ENCODE measurements around the gene CALN1.
A peak's percentile ranks its signal among the peaks of the same experiment; 100 is the strongest.
"Not testable (repeated sequence)": the region's sequence is repeated elsewhere in the genome, so short reads cannot be mapped to it uniquely, and the experiment has no call there.

CALN1 gene

DNA sequence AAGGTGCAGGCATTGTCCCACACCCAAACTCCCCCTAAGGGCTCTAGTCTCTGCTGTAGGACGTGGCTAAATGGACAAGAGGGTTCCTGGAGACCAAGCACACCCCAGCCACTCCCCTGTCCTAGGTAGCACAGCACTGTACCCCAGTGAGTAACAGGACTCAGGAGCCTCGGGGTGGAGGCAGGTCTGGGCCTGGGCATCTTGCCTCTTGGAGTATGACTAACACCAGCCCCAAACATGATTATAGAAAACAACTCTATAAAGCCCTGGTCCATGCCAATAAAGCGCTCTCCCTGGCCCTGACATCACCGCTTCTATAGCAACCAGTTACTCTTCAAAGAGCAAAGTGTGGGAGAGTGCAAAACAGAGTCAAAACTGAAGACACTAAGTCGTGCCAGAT, 195.0 kb downstream of the CALN1 start:
- no peak overlapping the region for H3K4me3 ChIP-seq (ENCODE audit: low read length)
- TF ChIP-seq, protein P1, sequence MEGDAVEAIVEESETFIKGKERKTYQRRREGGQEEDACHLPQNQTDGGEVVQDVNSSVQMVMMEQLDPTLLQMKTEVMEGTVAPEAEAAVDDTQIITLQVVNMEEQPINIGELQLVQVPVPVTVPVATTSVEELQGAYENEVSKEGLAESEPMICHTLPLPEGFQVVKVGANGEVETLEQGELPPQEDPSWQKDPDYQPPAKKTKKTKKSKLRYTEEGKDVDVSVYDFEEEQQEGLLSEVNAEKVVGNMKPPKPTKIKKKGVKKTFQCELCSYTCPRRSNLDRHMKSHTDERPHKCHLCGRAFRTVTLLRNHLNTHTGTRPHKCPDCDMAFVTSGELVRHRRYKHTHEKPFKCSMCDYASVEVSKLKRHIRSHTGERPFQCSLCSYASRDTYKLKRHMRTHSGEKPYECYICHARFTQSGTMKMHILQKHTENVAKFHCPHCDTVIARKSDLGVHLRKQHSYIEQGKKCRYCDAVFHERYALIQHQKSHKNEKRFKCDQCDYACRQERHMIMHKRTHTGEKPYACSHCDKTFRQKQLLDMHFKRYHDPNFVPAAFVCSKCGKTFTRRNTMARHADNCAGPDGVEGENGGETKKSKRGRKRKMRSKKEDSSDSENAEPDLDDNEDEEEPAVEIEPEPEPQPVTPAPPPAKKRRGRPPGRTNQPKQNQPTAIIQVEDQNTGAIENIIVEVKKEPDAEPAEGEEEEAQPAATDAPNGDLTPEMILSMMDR (IDR thresholded peaks at IDR 0.05; ENCODE audit: insufficient read depth, low read depth, low read length, missing control alignments): no peak
- peak; percentile 11 for DNase-seq (ENCODE audit: low read depth)

DNA sequence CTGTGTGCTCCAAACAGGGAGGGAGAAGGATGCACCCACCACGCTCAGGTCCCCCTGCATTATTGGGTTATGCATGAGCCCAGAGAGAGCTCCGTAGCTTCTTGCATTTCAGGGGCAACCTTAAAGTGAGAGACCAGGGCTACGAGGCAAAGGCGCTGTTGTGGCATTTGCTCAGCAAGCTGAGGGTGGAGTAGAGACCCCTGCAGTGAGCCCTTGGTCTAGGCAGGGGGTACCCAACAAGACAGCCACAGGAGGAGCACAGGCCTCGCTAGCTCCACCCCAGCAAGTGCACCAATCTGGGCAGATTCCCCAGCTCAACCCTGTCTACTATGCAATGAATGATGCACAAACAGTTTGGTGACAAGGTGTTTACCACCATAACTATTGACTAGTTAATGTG, 198.4 kb downstream of the CALN1 start:
- no peak overlapping the region for H3K4me3 ChIP-seq (ENCODE audit: low read length)
- no peak for DNase-seq (ENCODE audit: low read depth)
- TF ChIP-seq, protein P1 (IDR thresholded peaks at IDR 0.05; ENCODE audit: insufficient read depth, low read depth, low read length, missing control alignments): no peak

DNA sequence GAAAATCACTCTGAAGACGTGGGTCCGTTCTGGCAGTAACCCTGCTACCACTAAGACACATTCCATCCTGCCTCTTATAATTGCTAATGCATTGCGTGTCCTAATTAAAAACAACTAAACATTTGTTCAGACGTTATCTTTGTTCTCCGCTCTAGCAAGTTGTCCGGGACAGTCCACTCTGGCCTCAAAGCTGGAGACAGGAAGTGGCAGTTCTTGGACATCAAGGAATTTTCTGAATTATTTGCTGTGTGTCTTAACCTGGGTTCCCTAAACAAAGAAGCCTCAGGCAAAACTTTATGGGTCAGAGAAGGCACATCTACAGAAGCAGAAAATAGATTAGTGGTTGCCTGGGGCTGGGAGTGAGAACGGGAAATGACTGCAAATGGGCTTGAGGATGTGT, 199.1 kb downstream of the CALN1 start:
- TF ChIP-seq, protein P1 (IDR thresholded peaks at IDR 0.05; ENCODE audit: insufficient read depth, low read depth, low read length, missing control alignments): no peak
- DNase-seq (ENCODE audit: low read depth): no peak
- H3K4me3 ChIP-seq (ENCODE audit: low read length): no peak overlapping the region

DNA sequence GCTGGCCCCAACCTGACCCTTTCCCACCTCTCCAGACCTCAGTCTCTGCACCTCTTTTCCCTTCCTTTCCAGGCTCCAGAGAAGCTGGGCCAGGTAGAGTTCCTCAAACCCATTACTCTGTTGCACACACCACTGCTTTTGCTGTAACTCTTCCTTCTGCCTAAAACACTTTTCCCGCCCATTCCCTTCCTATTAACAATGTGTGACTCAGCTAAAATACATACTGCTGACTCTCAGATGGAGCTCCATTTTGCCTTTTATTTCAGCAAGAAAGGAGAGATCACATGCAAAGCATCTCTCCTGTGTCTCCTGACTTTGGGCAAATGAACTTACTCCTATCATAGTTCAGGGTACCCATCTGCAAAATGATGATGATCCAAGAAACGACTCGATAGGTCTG, 201.0 kb downstream of the CALN1 start:
- TF ChIP-seq, protein P1 (IDR thresholded peaks at IDR 0.05; ENCODE audit: insufficient read depth, low read depth, low read length, missing control alignments): no peak
- no peak overlapping the region for H3K4me3 ChIP-seq (ENCODE audit: low read length)
- DNase-seq (ENCODE audit: low read depth): no peak

DNA sequence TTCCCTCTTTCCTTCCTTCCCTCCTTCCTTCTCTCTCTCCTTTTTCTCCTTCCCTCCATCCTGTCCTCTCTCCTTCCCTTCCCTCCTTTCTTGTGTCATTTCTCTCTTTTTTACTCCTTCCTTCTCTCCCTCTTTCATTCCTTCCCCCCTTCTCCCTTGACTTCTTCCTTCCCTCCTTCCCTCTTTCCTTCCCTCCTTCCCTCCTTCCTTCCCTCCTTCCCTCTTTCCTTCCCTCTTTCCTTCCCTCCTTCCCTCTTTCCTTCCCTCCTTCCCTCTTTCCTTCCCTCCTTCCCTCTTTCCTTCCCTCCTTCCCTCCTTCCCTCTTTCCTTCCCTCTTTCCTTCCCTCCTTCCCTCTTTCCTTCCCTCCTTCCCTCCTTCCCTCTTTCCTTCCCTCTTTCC, 203.1 kb downstream of the CALN1 start:
- not testable (repeated sequence) for DNase-seq (ENCODE audit: low read depth)

DNA sequence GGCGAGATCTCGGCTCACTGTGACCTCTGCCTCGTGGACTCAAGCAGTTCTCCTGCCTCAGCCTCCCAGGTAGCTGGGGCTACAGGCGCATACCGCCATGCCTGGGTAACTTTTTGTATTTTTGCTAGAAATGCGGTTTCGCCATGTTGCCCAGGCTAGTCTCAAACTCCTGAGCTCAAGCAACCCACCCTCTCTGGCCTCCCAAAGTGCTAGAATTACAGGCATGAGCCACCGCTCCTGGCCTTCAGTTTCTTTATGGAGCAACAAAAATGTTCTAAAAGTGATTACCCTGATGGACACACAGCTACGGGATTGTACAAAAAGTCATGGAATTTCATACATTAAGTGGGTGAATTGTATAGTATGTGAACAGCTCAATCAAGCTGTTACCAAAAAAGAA, 216.0 kb downstream of the CALN1 start:
- no peak for DNase-seq (ENCODE audit: low read depth)
- H3K4me3 ChIP-seq (ENCODE audit: low read length): no peak overlapping the region
- TF ChIP-seq, protein P1 (IDR thresholded peaks at IDR 0.05; ENCODE audit: insufficient read depth, low read depth, low read length, missing control alignments): no peak

More for the DNA sequence above, 203.1 kb downstream of the CALN1 start:
- not testable (repeated sequence) for H3K4me3 ChIP-seq (ENCODE audit: low read length)

DNA sequence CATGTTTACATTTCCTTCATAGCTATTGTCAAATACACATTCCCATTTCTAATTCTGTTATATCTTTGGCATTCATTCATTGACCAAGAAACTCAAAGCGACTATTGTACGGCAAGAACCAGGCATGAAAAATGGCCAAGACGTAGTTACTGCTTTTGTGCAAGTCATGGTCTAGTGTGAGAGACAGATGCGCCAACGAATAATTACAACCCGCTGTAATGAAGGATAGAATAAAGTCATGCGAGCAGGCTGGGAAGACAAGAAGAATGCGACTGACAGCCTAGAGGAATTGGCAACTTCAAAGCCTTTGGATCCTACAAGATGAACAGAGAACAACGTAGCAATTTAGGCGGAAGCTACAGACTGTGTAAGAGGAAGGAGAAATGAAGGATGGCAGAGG, 221.2 kb downstream of the CALN1 start:
- DNase-seq (ENCODE audit: low read depth): no peak
- H3K4me3 ChIP-seq (ENCODE audit: low read length): no peak overlapping the region
- TF ChIP-seq, protein P1 (IDR thresholded peaks at IDR 0.05; ENCODE audit: insufficient read depth, low read depth, low read length, missing control alignments): no peak

DNA sequence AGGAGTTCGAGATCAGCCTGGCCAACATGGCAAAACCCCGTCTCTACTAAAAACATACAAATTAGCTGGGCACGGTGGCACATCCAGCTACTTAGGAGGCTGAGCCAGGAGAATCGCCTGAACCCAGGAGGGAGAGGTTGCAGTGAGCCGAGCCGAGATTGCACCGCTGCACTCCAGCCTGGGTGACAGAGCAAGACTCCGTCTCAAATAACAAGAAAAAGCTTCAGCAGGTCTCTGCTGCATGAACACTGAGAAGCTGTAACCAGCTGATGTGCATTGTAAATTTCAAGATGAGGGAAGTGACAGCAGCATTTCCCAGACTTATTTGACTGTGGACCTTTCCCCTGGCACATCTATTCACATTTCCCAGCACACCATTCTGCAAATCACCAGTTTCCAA, 222.0 kb downstream of the CALN1 start:
- no peak for DNase-seq (ENCODE audit: low read depth)
- no peak overlapping the region for H3K4me3 ChIP-seq (ENCODE audit: low read length)
- TF ChIP-seq, protein P1 (IDR thresholded peaks at IDR 0.05; ENCODE audit: insufficient read depth, low read depth, low read length, missing control alignments): no peak
